IMR-90 (cell line): ENCODE measurements around the gene FLRT3. TPM values are rescaled to one million over a fixed set of nuclear protein-coding genes. Genes with fewer than 3 reads are reported as not detected.

Experiments used
- ATAC-seq: fragments of 200-7000 bp; cut with Tn5 transposase; 2 replicates; pipeline ENCODE4 v1.9.1; 2020; ENCODE audit warnings: low read depth, mild to moderate bottlenecking, moderate library complexity
- BruUV-seq: library from RNA; stranded (reverse); fragments of 400-500 nt; replicated peaks from 2 replicates; lab custom pipeline; 2021; lab: Mats Ljungman, UMichigan
- CTCF ChIA-PET: fragments of 300-600 bp; formaldehyde crosslinking; extraction: SDS; loops from one replicate; lab custom pipeline; 2021; ENCODE audit warnings: antibody characterized with exemption; lab: Yijun Ruan, JAX
- POLR2A ChIA-PET: fragments of 300-600 bp; sonication (Branson Sonifier 250); formaldehyde crosslinking; loops from one replicate; lab custom pipeline; 2022; ENCODE audit warnings: antibody characterized with exemption; ENCODE audit not compliant: unreplicated experiment; lab: Charles Lee
- DNase-seq: peaks from one replicate; pipeline ENCODE4 v3.0.0; 2013
- H2AFZ ChIP-seq: replicated peaks from 2 replicates; pipeline ENCODE3; 2013; ENCODE audit warnings: low read length, mild to moderate bottlenecking; ENCODE audit not compliant: poor library complexity
- H2AK5ac ChIP-seq: 2 replicates; pipeline ENCODE4 v1.6.1; 2013; ENCODE audit warnings: low read depth, low read length, inconsistent platforms
- H2AK9ac ChIP-seq: replicated peaks from 2 replicates; pipeline ENCODE3; 2013; ENCODE audit warnings: mild to moderate bottlenecking, low read depth, low read length, moderate library complexity; ENCODE audit not compliant: poor library complexity
- H2BK120ac ChIP-seq: 2 replicates; pipeline ENCODE4 v1.6.1; 2013; ENCODE audit warnings: low read depth, low read length, inconsistent platforms
- H2BK15ac ChIP-seq: 3 replicates; pipeline ENCODE4 v1.6.1; 2013; ENCODE audit warnings: low read depth, low read length, inconsistent platforms
- H2BK20ac ChIP-seq: 2 replicates; pipeline ENCODE4 v1.6.1; 2013; ENCODE audit warnings: low read depth, mild to moderate bottlenecking, inconsistent platforms, low read length, moderate library complexity
- H2BK5ac ChIP-seq: 2 replicates; pipeline ENCODE4 v1.6.1; 2013; ENCODE audit warnings: mild to moderate bottlenecking, low read depth, low read length, inconsistent platforms; ENCODE audit not compliant: poor library complexity, severe bottlenecking
- H3K14ac ChIP-seq: replicated peaks from 2 replicates; pipeline ENCODE4 v1.6.1; 2013; ENCODE audit warnings: low read depth, low read length, inconsistent platforms
- H3K18ac ChIP-seq: 2 replicates; pipeline ENCODE4 v1.6.1; 2013; ENCODE audit warnings: low read depth, low read length, control low read depth
- H3K23ac ChIP-seq: 2 replicates; pipeline ENCODE4 v1.6.1; 2013; ENCODE audit warnings: low read depth, low read length, inconsistent platforms
- H3K27ac ChIP-seq: 2 replicates; pipeline ENCODE4 v1.5.1; 2013; ENCODE audit warnings: mild to moderate bottlenecking, control low read depth, low read length; ENCODE audit not compliant: insufficient read depth
- H3K27me3 ChIP-seq: 2 replicates; pipeline ENCODE4 v1.6.1; 2013; ENCODE audit warnings: low read length; ENCODE audit not compliant: control insufficient read depth, insufficient read depth
- H3K36me3 ChIP-seq: 2 replicates; pipeline ENCODE4 v1.6.1; 2013; ENCODE audit warnings: low read length, mixed read lengths; ENCODE audit not compliant: control insufficient read depth, insufficient read depth
- H3K4ac ChIP-seq: 2 replicates; pipeline ENCODE4 v1.6.1; 2013; ENCODE audit warnings: low read depth, low read length, inconsistent platforms
- H3K4me1 ChIP-seq: 2 replicates; pipeline ENCODE4 v1.6.1; 2013; ENCODE audit warnings: low read length, mixed read lengths; ENCODE audit not compliant: control insufficient read depth, insufficient read depth
- H3K4me2 ChIP-seq: 2 replicates; pipeline ENCODE4 v1.6.1; 2013; ENCODE audit warnings: low read depth, mild to moderate bottlenecking, control low read depth, low read length, moderate library complexity
- H3K4me3 ChIP-seq: 2 replicates; pipeline ENCODE4 v1.5.1; 2013; ENCODE audit warnings: low read depth, mild to moderate bottlenecking, control low read depth, low read length, moderate library complexity; ENCODE audit not compliant: insufficient read depth
- H3K56ac ChIP-seq: 2 replicates; pipeline ENCODE4 v1.6.1; 2013; ENCODE audit warnings: low read length, inconsistent platforms; ENCODE audit not compliant: insufficient read depth; ENCODE audit errors: extremely low read depth
- H3K79me1 ChIP-seq, 2 experiments: 2 replicates each; pipeline ENCODE4 v1.6.1; 2013; ENCODE audit warnings: low read length in 2 of 2, inconsistent platforms in 1 of 2, low read depth in 1 of 2
- H3K9ac ChIP-seq: 2 replicates; pipeline ENCODE4 v1.6.1; 2013; ENCODE audit warnings: low read depth, low read length, control low read depth
- H3K9me1 ChIP-seq: 2 replicates; pipeline ENCODE4 v1.6.1; 2013; ENCODE audit warnings: low read length, inconsistent platforms; ENCODE audit not compliant: insufficient read depth
- H3K9me3 ChIP-seq: 2 replicates; pipeline ENCODE4 v1.6.1; 2013; ENCODE audit warnings: low read length; ENCODE audit not compliant: control insufficient read depth, insufficient read depth
- H4K20me1 ChIP-seq: 2 replicates; pipeline ENCODE4 v1.6.1; 2013; ENCODE audit warnings: low read length, inconsistent platforms; ENCODE audit not compliant: insufficient read depth
- H4K5ac ChIP-seq: 2 replicates; pipeline ENCODE4 v1.6.1; 2013; ENCODE audit warnings: mild to moderate bottlenecking, low read depth, low read length, control low read depth
- H4K8ac ChIP-seq, 2 experiments: 2 replicates each; pipeline ENCODE4 v1.6.1; 2013; ENCODE audit warnings: low read depth in 2 of 2, low read length in 2 of 2, control low read depth in 1 of 2, inconsistent platforms in 1 of 2
- H4K91ac ChIP-seq: 2 replicates; pipeline ENCODE4 v1.6.1; 2013; ENCODE audit warnings: low read depth, low read length, inconsistent platforms; ENCODE audit not compliant: insufficient read depth
- BHLHE40 ChIP-seq: fragments of 150-350 bp; IDR thresholded peaks from 2 replicates; pipeline ENCODE4 v1.6.1; 2016; ENCODE audit warnings: mild to moderate bottlenecking, low read depth, low read length
- CEBPB ChIP-seq: IDR thresholded peaks from 2 replicates; pipeline ENCODE4 v1.6.1; 2012; ENCODE audit warnings: low read depth, low read length, improper control_type of control experiment
- FOS ChIP-seq: fragments of 150-350 bp; IDR thresholded peaks from 2 replicates; pipeline ENCODE4 v1.6.1; 2016; ENCODE audit warnings: low read depth, low read length
- MAFK ChIP-seq: IDR thresholded peaks from 2 replicates; pipeline ENCODE4 v1.6.1; 2012; ENCODE audit warnings: low read depth, low read length, improper control_type of control experiment
- MAZ ChIP-seq: IDR thresholded peaks from 2 replicates; pipeline ENCODE4 v1.6.1; 2012; ENCODE audit warnings: low read depth, mild to moderate bottlenecking, low read length, improper control_type of control experiment, moderate library complexity, borderline replicate concordance
- MXI1 ChIP-seq: IDR thresholded peaks from 2 replicates; pipeline ENCODE4 v1.6.1; 2012; ENCODE audit warnings: low read depth, mild to moderate bottlenecking, low read length, moderate library complexity, borderline replicate concordance
- NFE2L2 ChIP-seq: fragments of 150-350 bp; IDR thresholded peaks from 2 replicates; pipeline ENCODE4 v1.6.1; 2016; ENCODE audit warnings: low read depth, mild to moderate bottlenecking, low read length
- POLR2A ChIP-seq: IDR thresholded peaks from 2 replicates; pipeline ENCODE4 v1.6.1; 2012; ENCODE audit warnings: mild to moderate bottlenecking, low read depth, low read length
- RAD21 ChIP-seq: IDR thresholded peaks from 2 replicates; pipeline ENCODE4 v1.6.1; 2012; ENCODE audit warnings: low read length, improper control_type of control experiment
- RCOR1 ChIP-seq: IDR thresholded peaks from 2 replicates; pipeline ENCODE4 v1.6.1; 2012; ENCODE audit warnings: mild to moderate bottlenecking, low read length, improper control_type of control experiment; ENCODE audit not compliant: insufficient replicate concordance
- RFX5 ChIP-seq: IDR thresholded peaks from 2 replicates; pipeline ENCODE4 v1.8.0; 2012; ENCODE audit warnings: low read depth, mild to moderate bottlenecking, low read length, moderate library complexity
- SMC3 ChIP-seq: fragments of 150-350 bp; IDR thresholded peaks from 2 replicates; pipeline ENCODE4 v1.6.1; 2016; ENCODE audit warnings: low read depth, mild to moderate bottlenecking, antibody characterized with exemption, low read length, moderate library complexity
- WGBS, 2 experiments: methylation state at CpG; one replicate each; pipeline versions ENCODE4 v1.1.5 to v1.1.7; 2013; ENCODE audit warnings: missing lambda C conversion rate in 2 of 2; ENCODE audit not compliant: insufficient read length in 1 of 2; ENCODE audit errors: extremely low coverage in 2 of 2; 5-methylcytosine and 5-hydroxymethylcytosine counted together
- dilution Hi-C: fragments of 300-500 bp; cut with HindIII; formaldehyde crosslinking; loops from one replicate; pipeline ENCODE4 v1.14.3; 2018; ENCODE audit warnings: low sequenced_read_pairs; ENCODE audit not compliant: unreplicated experiment
- in situ Hi-C: fragments of 300-500 bp; cut with MboI; formaldehyde crosslinking; loops from 3 replicates; pipeline ENCODE4 v1.14.3; 2019; ENCODE audit warnings: low sequenced_read_pairs, inconsistent platforms, mixed read lengths
- intact Hi-C: fragments of 100-400 bp; cut with micrococcal nuclease; formaldehyde crosslinking; loops from 2 replicates; pipeline ENCODE4 v1.10.0; 2022
- polyA plus RNA-seq, 3 experiments: library from polyadenylated mRNA; depleted of rRNA; stranded (reverse); fragments of >200 nt; gene quantifications; 2 replicates each; pipeline ENCODE4 v1.2.3, GENCODE V29; 2012; ENCODE audit warnings: low replicate concordance in 1 of 3
- total RNA-seq: library from RNA; depleted of rRNA; stranded (reverse); fragments of >200 nt; gene quantifications from 2 replicates; pipeline ENCODE4 v1.2.3, GENCODE V29; 2012
- TF ChIP-seq, protein P1 (sequence below): fragments of 150-350 bp; IDR thresholded peaks from 2 replicates; pipeline ENCODE4 v1.6.1; 2016; ENCODE audit warnings: low read depth, mild to moderate bottlenecking, low read length, moderate library complexity, borderline replicate concordance
- TF ChIP-seq, protein P2 (sequence below): conservative IDR thresholded peaks from 2 replicates; pipeline ENCODE4 v1.5.1; 2012; ENCODE audit warnings: mild to moderate bottlenecking, low read depth, low read length, improper control_type of control experiment

Gene FLRT3
- total and polyA plus RNA-seq, 2 of the 4 experiments (the other 2 are of a cell fraction): 1.8 to 6.6 TPM

GRCh38 chr20:14386726-14387125, 49.3 kb upstream of the FLRT3 start:
- dilution Hi-C loops: no loop called here
- no peak overlapping the region for H3K27ac ChIP-seq
- H3K9ac ChIP-seq: no peak overlapping the region
- H3K9me3 ChIP-seq: peaks cover 2% of the 10 kb centered on the region; the same call in 1 of the 2 replicates
- no peak overlapping the region for H2BK15ac ChIP-seq
- H3K56ac ChIP-seq: no peak overlapping the region
- no TSS peak for BruUV-seq
- ChIA-PET CTCF (no interaction called here), POLR2A (no interaction called here)
- H4K20me1 ChIP-seq: no peaks in the 10 kb centered on the region
- H3K4me2 ChIP-seq: no peak overlapping the region
- no peak for TF ChIP-seq BHLHE40
- TF ChIP-seq MAZ: no peak
- TF ChIP-seq RCOR1: no peak
- no peak for TF ChIP-seq CEBPB
- no peak for TF ChIP-seq MAFK
- TF ChIP-seq MXI1: no peak
- no peak for TF ChIP-seq NFE2L2
- TF ChIP-seq RAD21: no peak
- no peak for TF ChIP-seq FOS
- no peak for TF ChIP-seq POLR2A
- TF ChIP-seq, protein P1, sequence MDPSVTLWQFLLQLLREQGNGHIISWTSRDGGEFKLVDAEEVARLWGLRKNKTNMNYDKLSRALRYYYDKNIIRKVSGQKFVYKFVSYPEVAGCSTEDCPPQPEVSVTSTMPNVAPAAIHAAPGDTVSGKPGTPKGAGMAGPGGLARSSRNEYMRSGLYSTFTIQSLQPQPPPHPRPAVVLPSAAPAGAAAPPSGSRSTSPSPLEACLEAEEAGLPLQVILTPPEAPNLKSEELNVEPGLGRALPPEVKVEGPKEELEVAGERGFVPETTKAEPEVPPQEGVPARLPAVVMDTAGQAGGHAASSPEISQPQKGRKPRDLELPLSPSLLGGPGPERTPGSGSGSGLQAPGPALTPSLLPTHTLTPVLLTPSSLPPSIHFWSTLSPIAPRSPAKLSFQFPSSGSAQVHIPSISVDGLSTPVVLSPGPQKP: no peak
- TF ChIP-seq RFX5: no peak
- TF ChIP-seq, protein P2, sequence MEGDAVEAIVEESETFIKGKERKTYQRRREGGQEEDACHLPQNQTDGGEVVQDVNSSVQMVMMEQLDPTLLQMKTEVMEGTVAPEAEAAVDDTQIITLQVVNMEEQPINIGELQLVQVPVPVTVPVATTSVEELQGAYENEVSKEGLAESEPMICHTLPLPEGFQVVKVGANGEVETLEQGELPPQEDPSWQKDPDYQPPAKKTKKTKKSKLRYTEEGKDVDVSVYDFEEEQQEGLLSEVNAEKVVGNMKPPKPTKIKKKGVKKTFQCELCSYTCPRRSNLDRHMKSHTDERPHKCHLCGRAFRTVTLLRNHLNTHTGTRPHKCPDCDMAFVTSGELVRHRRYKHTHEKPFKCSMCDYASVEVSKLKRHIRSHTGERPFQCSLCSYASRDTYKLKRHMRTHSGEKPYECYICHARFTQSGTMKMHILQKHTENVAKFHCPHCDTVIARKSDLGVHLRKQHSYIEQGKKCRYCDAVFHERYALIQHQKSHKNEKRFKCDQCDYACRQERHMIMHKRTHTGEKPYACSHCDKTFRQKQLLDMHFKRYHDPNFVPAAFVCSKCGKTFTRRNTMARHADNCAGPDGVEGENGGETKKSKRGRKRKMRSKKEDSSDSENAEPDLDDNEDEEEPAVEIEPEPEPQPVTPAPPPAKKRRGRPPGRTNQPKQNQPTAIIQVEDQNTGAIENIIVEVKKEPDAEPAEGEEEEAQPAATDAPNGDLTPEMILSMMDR: no peak
- no peak for TF ChIP-seq SMC3
- H3K4me1 ChIP-seq: no peaks in the 10 kb centered on the region
- H3K18ac ChIP-seq: no peak overlapping the region
- H3K4me3 ChIP-seq: no peak overlapping the region
- ATAC-seq (no peak), DNase-seq (no peak)
- H3K36me3 ChIP-seq: no peaks in the 10 kb centered on the region
- no peak overlapping the region for H4K91ac ChIP-seq
- in situ Hi-C loops: no loop called here
- no peak overlapping the region for H2AK9ac ChIP-seq
- H3K4ac ChIP-seq: no peak overlapping the region
- intact Hi-C loops: no loop called here
- H2BK20ac ChIP-seq: no peak overlapping the region
- H3K9me1 ChIP-seq: no peaks in the 10 kb centered on the region
- H3K27me3 ChIP-seq: no peaks in the 10 kb centered on the region
- no peak overlapping the region for H2BK120ac ChIP-seq
- no peak overlapping the region for H4K5ac ChIP-seq
- H3K79me1 ChIP-seq: no peaks in the 10 kb centered on the region
- WGBS, 2 experiments: no CpG with 5 or more reads among the region's 4 CpGs
- no peak overlapping the region for H2AFZ ChIP-seq
- no peak overlapping the region for H4K8ac ChIP-seq
- no peak overlapping the region for H2AK5ac ChIP-seq
- no peak overlapping the region for H3K14ac ChIP-seq
- H3K23ac ChIP-seq: no peak overlapping the region
- H2BK5ac ChIP-seq: no peak overlapping the region
